CD4-positive, alpha-beta memory T cell (primary cell): ENCODE results near the gene SLC1A1. TPM values are rescaled to one million over a fixed set of nuclear protein-coding genes. Genes with fewer than 3 reads are reported as not detected.

Experiments
- CTCF ChIA-PET: fragments of 350-600 bp; sonication (Branson Sonifier 250); formaldehyde crosslinking; loops from one replicate; lab custom pipeline; 2021; ENCODE audit warnings: inconsistent platforms; ENCODE audit not compliant: partially characterized antibody; lab: Charles Lee
- POLR2A ChIA-PET: fragments of 350-600 bp; sonication (Branson Sonifier 250); formaldehyde crosslinking; loops from one replicate; lab custom pipeline; 2021; ENCODE audit not compliant: partially characterized antibody; lab: Charles Lee
- DNase-seq, 5 donors: peaks; one replicate each; pipeline versions ENCODE4 v3.0.0 to v3.0.0-alpha.2; 2020 to 2022; ENCODE audit warnings: mixed read lengths in 1 of 5
- H3K27ac ChIP-seq: one replicate; pipeline ENCODE4 v1.7.0; 2013; ENCODE audit warnings: low read depth, low read length
- H3K27me3 ChIP-seq: 2 replicates; pipeline ENCODE4 v1.7.0; 2013; ENCODE audit warnings: mild to moderate bottlenecking, low read length, moderate library complexity; ENCODE audit not compliant: insufficient read depth
- H3K36me3 ChIP-seq: 2 replicates; pipeline ENCODE4 v1.7.0; 2013; ENCODE audit warnings: mild to moderate bottlenecking, low read length, moderate library complexity; ENCODE audit not compliant: insufficient read depth
- H3K4me1 ChIP-seq: 2 replicates; pipeline ENCODE4 v1.7.0; 2013; ENCODE audit warnings: mild to moderate bottlenecking, low read length, moderate library complexity; ENCODE audit not compliant: insufficient read depth
- H3K4me3 ChIP-seq, 2 donors: one replicate each; pipeline ENCODE4 v1.7.0; 2013; ENCODE audit warnings: low read length in 2 of 2, mild to moderate bottlenecking in 1 of 2
- H3K9me3 ChIP-seq, 2 donors: one replicate each; pipeline ENCODE4 v1.7.0; 2013; ENCODE audit warnings: low read length in 2 of 2, control low read depth in 1 of 2; ENCODE audit not compliant: control insufficient read depth in 1 of 2
- H3K27ac Mint-ChIP-seq, 7 donors: one replicate each; pipeline ENCODE4 v1.8.0; 2020 to 2021; ENCODE audit warnings: mixed read lengths in 7 of 7, mild to moderate bottlenecking in 6 of 7, inconsistent platforms in 3 of 7, moderate library complexity in 3 of 7
- H3K27me3 Mint-ChIP-seq, 2 donors: one replicate each; pipeline ENCODE4 v1.8.0; 2020 to 2021; ENCODE audit warnings: mixed read lengths in 2 of 2
- H3K36me3 Mint-ChIP-seq, 2 donors: one replicate each; pipeline ENCODE4 v1.8.0; 2020 to 2021; ENCODE audit warnings: mixed read lengths in 2 of 2, inconsistent platforms in 1 of 2, mild to moderate bottlenecking in 1 of 2
- H3K4me1 Mint-ChIP-seq, 4 donors: one replicate each; pipeline ENCODE4 v1.8.0; 2020 to 2021; ENCODE audit warnings: mixed read lengths in 4 of 4, mild to moderate bottlenecking in 1 of 4
- H3K4me3 Mint-ChIP-seq, 8 donors: one replicate each; pipeline ENCODE4 v1.8.0; 2020 to 2021; ENCODE audit warnings: mixed read lengths in 8 of 8, mild to moderate bottlenecking in 7 of 8, moderate library complexity in 6 of 8, inconsistent platforms in 3 of 8
- H3K9me3 Mint-ChIP-seq, 8 donors: one replicate each; pipeline ENCODE4 v1.8.0; 2020 to 2021; ENCODE audit warnings: mixed read lengths in 8 of 8, mild to moderate bottlenecking in 5 of 8, inconsistent platforms in 3 of 8, moderate library complexity in 1 of 8
- intact Hi-C: fragments of 100-400 bp; cut with micrococcal nuclease; formaldehyde crosslinking; loops from one replicate; pipeline ENCODE4 v1.15.1; 2023
- polyA plus RNA-seq, 2 donors: library from polyadenylated mRNA; unstranded; fragments of 300-500 nt; fragmentation: Illumina TruSeq; gene quantifications; one replicate each; pipeline ENCODE4 v1.2.3, GENCODE V29; 2021
- total RNA-seq, 2 experiments: library from RNA; stranded (reverse); gene quantifications; one replicate each; pipeline ENCODE4 v1.2.3, GENCODE V29; 2021

Gene SLC1A1
- total and polyA plus RNA-seq, 4 experiments from 2014 or later, result 0.25 to 1.00 (median 0.52) TPM; not detected in 1

DNA sequence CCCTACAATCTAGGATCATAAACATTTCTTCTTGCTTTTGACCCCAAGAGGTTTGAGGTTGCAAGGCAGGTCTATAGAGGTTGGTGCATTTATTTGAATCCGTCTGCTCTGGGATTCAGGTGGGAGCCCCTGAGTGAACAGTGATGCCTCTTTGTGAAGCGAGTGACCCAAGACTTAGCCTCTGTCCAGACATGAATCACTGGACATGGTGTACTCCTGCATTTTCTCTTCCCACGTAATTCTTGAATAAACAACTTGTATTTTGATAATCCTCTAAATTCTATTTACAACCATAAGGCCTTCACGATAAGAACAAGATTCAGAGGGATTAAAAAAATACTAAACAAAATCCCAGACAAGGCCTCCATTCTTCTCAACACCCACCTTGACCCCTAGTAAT lies 104.3 kb downstream of the SLC1A1 start:
- intact Hi-C loops, result no loop called here

GRCh38 chr9:4594994-4595393 lies 104.7 kb downstream of the SLC1A1 start:
- Histone ChIP-seq H3K9me3 (no peaks in the 10 kb centered on the region), H3K4me1 (peaks cover 41% of the 10 kb centered on the region), H3K36me3 (no peaks in the 10 kb centered on the region), H3K4me3 (no peak overlapping the region), H3K27me3 (no peaks in the 10 kb centered on the region), H3K27ac (no peak overlapping the region)
- intact Hi-C loops, result loop anchor here (5.0 kb wide), 1 partner anchor 38 kb away; no protein-coding TSS in a partner anchor
- ChIA-PET CTCF (interaction anchor here (0.6 to 1.0 kb wide), 2 partner anchors 9 to 74 kb away, joined by 3 to 4 read pairs; no protein-coding TSS in a partner anchor), POLR2A (no interaction called here)
- peaks cover 23 to 48% (median 35%) of the 10 kb centered on the region in 4 donors for H3K4me1 Mint-ChIP-seq
- peaks cover 0 to 2% (median 0%) of the 10 kb centered on the region in 8 donors for H3K9me3 Mint-ChIP-seq
- H3K27ac Mint-ChIP-seq, result peak overlapping the region; percentile 70 to 97 (median 86)
- no peaks in the 10 kb centered on the region for H3K27me3 Mint-ChIP-seq
- H3K4me3 Mint-ChIP-seq, result peak overlapping the region in 4 of 8 donors; percentile 1 to 61 (median 33)
- no peak for DNase-seq
- no peaks in the 10 kb centered on the region for H3K36me3 Mint-ChIP-seq

More for the DNA sequence above, 104.3 kb downstream of the SLC1A1 start:
- H3K27ac ChIP-seq, result no peak overlapping the region
- Mint-ChIP-seq H3K36me3 (no peaks in the 10 kb centered on the region), H3K4me1 (peaks cover 20 to 44% (median 32%) of the 10 kb centered on the region in 4 donors), H3K9me3 (no peaks in the 10 kb centered on the region), H3K27ac (peak overlapping the region in 6 of 7 donors; percentile 79 to 97 (median 88)), H3K27me3 (no peaks in the 10 kb centered on the region), H3K4me3 (no peak overlapping the region)
- H3K4me3 ChIP-seq, result no peak overlapping the region
- H3K9me3 ChIP-seq, result no peaks in the 10 kb centered on the region
- POLR2A ChIA-PET, result no interaction called here
- H3K4me1 ChIP-seq, result peaks cover 36% of the 10 kb centered on the region
- no peaks in the 10 kb centered on the region for H3K36me3 ChIP-seq
- CTCF ChIA-PET, result interaction anchor here (0.6 kb wide), 1 partner anchor 10 kb away, joined by 4 read pairs; no protein-coding TSS in a partner anchor
- no peak for DNase-seq
- H3K27me3 ChIP-seq, result no peaks in the 10 kb centered on the region

- intact Hi-C loops, result loop anchor here (1.0 to 5.0 kb wide), 3 partner anchors 39 to 66 kb away; partner anchors contain the start of gene PLPP6
- H3K36me3 Mint-ChIP-seq, result peaks cover 0 to 2% of the 10 kb centered on the region in 2 donors
- H3K27me3 Mint-ChIP-seq, result no peaks in the 10 kb centered on the region
- Histone ChIP-seq H3K27ac (peak overlapping the region; percentile 30), H3K27me3 (no peaks in the 10 kb centered on the region), H3K9me3 (no peaks in the 10 kb centered on the region), H3K4me1 (peaks cover 51% of the 10 kb centered on the region), H3K36me3 (no peaks in the 10 kb centered on the region), H3K4me3 (no peak overlapping the region)
- H3K9me3 Mint-ChIP-seq, result peaks cover 0 to 7% (median 0%) of the 10 kb centered on the region in 8 donors
- peaks cover 32 to 62% (median 47%) of the 10 kb centered on the region in 4 donors for H3K4me1 Mint-ChIP-seq
- POLR2A ChIA-PET, result interaction anchor here (0.9 to 1.3 kb wide), 5 partner anchors 8 to 83 kb away, joined by 3 to 4 read pairs (median 3); partner anchors contain the start of gene CDC37L1
- DNase-seq, result peak; percentile 77 to 83 (median 81)
- CTCF ChIA-PET, result interaction anchor here (1.1 to 2.5 kb wide), 5 partner anchors 9 to 77 kb away, joined by 3 to 11 read pairs (median 5); no protein-coding TSS in a partner anchor
- H3K4me3 Mint-ChIP-seq, result peak overlapping the region; percentile 32 to 87 (median 62)
- H3K27ac Mint-ChIP-seq, result peak overlapping the region; percentile 79 to 98 (median 95)
Measured at GRCh38 chr9:4596165-4596922, 106.1 kb downstream of the SLC1A1 start.

DNA sequence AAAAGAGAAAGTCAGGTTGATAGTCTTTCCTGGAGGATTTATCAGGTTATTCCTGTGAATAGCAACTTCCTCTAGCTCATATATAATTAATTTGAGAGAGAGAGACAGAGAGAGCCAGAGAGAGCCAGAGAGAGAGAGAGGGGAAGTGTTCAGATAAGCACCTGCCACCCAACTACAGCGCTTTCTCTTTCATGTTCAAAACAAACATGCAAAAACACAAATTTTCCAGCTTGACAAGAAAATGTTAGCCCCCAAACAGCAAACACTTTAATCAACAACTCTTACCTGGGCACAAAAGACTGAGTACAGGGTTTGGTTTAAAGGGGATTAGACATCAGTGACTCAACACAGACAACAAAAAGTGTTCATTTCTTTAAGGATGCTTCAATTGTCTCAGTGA lies 110.1 kb downstream of the SLC1A1 start:
- peak in 3 of 5 donors; percentile 47 to 49 (median 49) for DNase-seq
- ChIA-PET CTCF (interaction anchor here (0.7 to 1.7 kb wide), 2 partner anchors 20 to 40 kb away, joined by 3 to 10 read pairs; no protein-coding TSS in a partner anchor), POLR2A (interaction anchor here (0.5 to 1.8 kb wide), 11 partner anchors 12 to 1394 kb away, joined by 3 to 6 read pairs (median 3); partner anchors contain the start of genes CDC37L1, PLPP6 and SPATA6L)
- Mint-ChIP-seq H3K4me1 (peaks cover 35 to 76% (median 51%) of the 10 kb centered on the region in 4 donors), H3K27ac (peak overlapping the region; percentile 14 to 90 (median 81)), H3K9me3 (peaks cover 0 to 20% (median 4%) of the 10 kb centered on the region in 8 donors), H3K36me3 (peaks cover 4 to 11% of the 10 kb centered on the region in 2 donors), H3K27me3 (no peaks in the 10 kb centered on the region), H3K4me3 (peak overlapping the region; percentile 16 to 75 (median 50))
- intact Hi-C loops, result loop anchor here (5.0 kb wide), 1 partner anchor 77 kb away; the partner anchor contains the start of gene CDC37L1
- Histone ChIP-seq H3K9me3 (no peaks in the 10 kb centered on the region), H3K4me1 (peaks cover 53% of the 10 kb centered on the region), H3K4me3 (no peak overlapping the region), H3K36me3 (no peaks in the 10 kb centered on the region), H3K27me3 (no peaks in the 10 kb centered on the region), H3K27ac (no peak overlapping the region)

DNA sequence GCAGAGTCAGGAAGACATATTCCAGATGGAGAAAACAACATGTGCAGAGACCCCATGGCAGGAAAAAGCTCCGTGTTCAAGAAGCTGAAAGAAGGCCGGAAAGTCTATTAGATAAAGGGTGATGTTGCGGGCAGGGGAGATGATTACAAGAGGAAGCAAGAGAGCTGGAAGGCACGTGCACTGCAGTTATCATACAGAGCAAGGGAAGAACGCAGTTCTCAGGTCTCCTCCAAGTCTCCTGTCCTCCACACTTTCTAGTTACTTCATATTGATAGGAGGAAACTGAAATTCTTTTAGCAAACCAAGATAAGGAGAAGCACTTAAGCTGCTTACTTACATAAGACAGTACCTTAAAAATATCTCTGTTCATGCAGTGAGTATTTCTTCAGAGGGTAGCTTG lies 113.6 kb downstream of the SLC1A1 start:
- Mint-ChIP-seq H3K27me3 (no peaks in the 10 kb centered on the region), H3K9me3 (peaks cover 0 to 20% (median 5%) of the 10 kb centered on the region in 8 donors), H3K36me3 (peaks cover 4 to 11% of the 10 kb centered on the region in 2 donors), H3K4me1 (peaks cover 21 to 52% (median 26%) of the 10 kb centered on the region in 4 donors), H3K4me3 (peak overlapping the region in 1 of 8 donors; percentile 6), H3K27ac (peak overlapping the region in 1 of 7 donors; percentile 57)
- Histone ChIP-seq H3K9me3 (no peaks in the 10 kb centered on the region), H3K27ac (no peak overlapping the region), H3K4me1 (peaks cover 27% of the 10 kb centered on the region), H3K27me3 (no peaks in the 10 kb centered on the region), H3K4me3 (no peak overlapping the region), H3K36me3 (no peaks in the 10 kb centered on the region)
- intact Hi-C loops, result loop anchor here (1.0 to 5.0 kb wide), 4 partner anchors 37 to 381 kb away; partner anchors contain the start of genes CDC37L1 and JAK2
- no peak for DNase-seq
- POLR2A ChIA-PET, result interaction anchor here (0.6 to 1.1 kb wide), 2 partner anchors 12 to 137 kb away, joined by 3 to 5 read pairs; partner anchors contain the start of gene AK3
- CTCF ChIA-PET, result interaction anchor here (1.0 to 3.2 kb wide), 16 partner anchors 9 to 385 kb away, joined by 3 to 21 read pairs (median 4); partner anchors contain the start of gene SPATA6L

- Histone ChIP-seq H3K4me1 (peaks cover 24% of the 10 kb centered on the region), H3K36me3 (no peaks in the 10 kb centered on the region), H3K27me3 (no peaks in the 10 kb centered on the region), H3K4me3 (no peak overlapping the region), H3K27ac (no peak overlapping the region), H3K9me3 (no peaks in the 10 kb centered on the region)
- peaks cover 0 to 20% (median 7%) of the 10 kb centered on the region in 8 donors for H3K9me3 Mint-ChIP-seq
- CTCF ChIA-PET, result interaction anchor here (0.6 to 3.2 kb wide), 24 partner anchors 8 to 380 kb away, joined by 3 to 21 read pairs (median 4); partner anchors contain the start of genes JAK2 and SPATA6L
- H3K27ac Mint-ChIP-seq, result peak overlapping the region in 6 of 7 donors; percentile 4 to 85 (median 57)
- intact Hi-C loops, result loop anchor here (1.0 to 5.0 kb wide), 4 partner anchors 36 to 380 kb away; partner anchors contain the start of genes CDC37L1 and JAK2
- peaks cover 4 to 11% of the 10 kb centered on the region in 2 donors for H3K36me3 Mint-ChIP-seq
- no peaks in the 10 kb centered on the region for H3K27me3 Mint-ChIP-seq
- DNase-seq, result peak; percentile 59 to 72 (median 70)
- peaks cover 21 to 50% (median 25%) of the 10 kb centered on the region in 4 donors for H3K4me1 Mint-ChIP-seq
- POLR2A ChIA-PET, result interaction anchor here (0.9 to 1.5 kb wide), 6 partner anchors 8 to 380 kb away, joined by 3 to 5 read pairs (median 4); partner anchors contain the start of genes CDC37L1 and JAK2
- peak overlapping the region in 3 of 8 donors; percentile 27 to 67 (median 52) for H3K4me3 Mint-ChIP-seq
Measured at GRCh38 chr9:4604678-4605095, 114.4 kb downstream of the SLC1A1 start.
